Measurements from ENCODE around the gene PAGE2B. TPM values are rescaled to one million over a fixed set of nuclear protein-coding genes. Genes with fewer than 3 reads are reported as not detected.

Gene PAGE2B
- total RNA-seq, 1 experiment from 2014 or later: not detected

DNA sequence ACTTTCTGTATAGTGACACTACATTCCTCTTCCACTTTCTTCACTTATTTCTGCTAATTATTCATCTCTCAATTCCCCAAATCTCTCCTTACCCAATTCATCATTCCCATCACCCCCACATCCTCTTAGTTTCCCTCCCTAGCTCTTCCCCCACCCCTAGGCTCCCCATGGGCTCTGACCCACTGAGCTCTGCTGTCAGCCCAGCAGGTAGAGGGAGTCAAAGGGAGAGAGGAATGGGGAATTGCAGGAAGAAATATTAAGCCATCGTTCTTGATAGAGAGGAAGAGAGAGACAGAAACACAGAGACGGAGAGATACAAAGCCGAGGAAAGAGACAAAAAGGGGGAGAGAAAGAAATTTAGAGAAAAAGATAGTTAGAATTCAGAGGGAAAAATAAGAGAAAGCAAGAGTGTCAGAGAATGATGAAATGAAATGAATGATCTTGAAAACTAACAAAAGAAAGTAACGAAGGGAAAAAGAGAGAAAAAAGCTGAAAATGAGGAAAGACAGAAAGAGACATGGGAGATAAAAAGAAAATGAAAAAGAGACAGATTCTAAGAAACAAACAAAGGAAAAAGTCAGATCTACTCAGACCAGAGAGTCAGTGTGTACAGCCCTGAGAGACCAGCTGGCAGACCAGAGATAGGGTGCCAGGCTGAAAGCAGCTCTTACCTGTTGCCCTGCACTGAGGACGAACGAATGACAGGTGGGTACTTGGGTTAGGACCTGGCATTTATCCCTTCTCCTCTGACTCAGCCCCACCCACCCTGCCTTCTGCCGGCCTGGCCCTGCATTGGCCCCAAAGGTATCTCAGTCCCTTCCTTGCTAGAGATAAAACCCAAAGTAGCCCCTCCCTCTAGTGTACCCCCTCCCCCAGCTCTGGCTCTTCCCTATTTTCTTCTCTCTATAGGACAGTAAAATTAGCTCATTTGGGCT, 44.3 kb upstream of the PAGE2B start, which contains the start of gene ALAS2:
Gene ALAS2 (minus strand): TSS at position 707 of the 935 bp plus-strand sequence. CDS start 4,977 bp downstream, outside the sequence.
- no peak within 1 kb of the TSS for H3K27ac Mint-ChIP-seq (ENCODE audit: unreplicated experiment)
- TF ChIP-seq, protein P1, sequence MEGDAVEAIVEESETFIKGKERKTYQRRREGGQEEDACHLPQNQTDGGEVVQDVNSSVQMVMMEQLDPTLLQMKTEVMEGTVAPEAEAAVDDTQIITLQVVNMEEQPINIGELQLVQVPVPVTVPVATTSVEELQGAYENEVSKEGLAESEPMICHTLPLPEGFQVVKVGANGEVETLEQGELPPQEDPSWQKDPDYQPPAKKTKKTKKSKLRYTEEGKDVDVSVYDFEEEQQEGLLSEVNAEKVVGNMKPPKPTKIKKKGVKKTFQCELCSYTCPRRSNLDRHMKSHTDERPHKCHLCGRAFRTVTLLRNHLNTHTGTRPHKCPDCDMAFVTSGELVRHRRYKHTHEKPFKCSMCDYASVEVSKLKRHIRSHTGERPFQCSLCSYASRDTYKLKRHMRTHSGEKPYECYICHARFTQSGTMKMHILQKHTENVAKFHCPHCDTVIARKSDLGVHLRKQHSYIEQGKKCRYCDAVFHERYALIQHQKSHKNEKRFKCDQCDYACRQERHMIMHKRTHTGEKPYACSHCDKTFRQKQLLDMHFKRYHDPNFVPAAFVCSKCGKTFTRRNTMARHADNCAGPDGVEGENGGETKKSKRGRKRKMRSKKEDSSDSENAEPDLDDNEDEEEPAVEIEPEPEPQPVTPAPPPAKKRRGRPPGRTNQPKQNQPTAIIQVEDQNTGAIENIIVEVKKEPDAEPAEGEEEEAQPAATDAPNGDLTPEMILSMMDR (IDR thresholded peaks at IDR 0.05; ENCODE audit: insufficient read depth in 1 of 2, low read depth in 1 of 2, low read length in 1 of 2, severe bottlenecking in 1 of 2, unreplicated experiment in 1 of 2): no peak
- H3K36me3 ChIP-seq (ENCODE audit: control insufficient read depth, insufficient read depth, low read length): no peaks in the 10 kb centered on the region

DNA sequence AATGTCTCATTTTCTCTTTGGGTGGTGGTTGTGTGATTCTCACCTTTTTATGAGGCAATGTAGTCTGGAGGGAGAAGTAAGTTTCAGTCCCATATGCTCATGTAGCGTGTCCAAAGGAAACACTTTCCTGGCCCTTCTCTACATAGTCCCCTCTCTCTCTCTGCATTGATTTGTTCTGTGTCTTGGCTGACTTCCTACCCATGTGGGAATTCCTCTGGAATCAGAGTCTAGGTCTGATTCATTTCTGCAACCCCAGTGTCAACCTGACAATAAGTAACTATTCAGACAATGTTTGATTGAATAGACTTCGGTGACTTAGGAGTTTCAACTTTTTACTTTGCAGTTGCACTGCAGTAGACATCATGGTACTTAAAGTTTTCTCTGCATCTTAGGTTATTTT, 41.4 kb upstream of the PAGE2B start:
- Mint-ChIP-seq H3K27ac (ENCODE audit: unreplicated experiment) (no peak overlapping the region), H3K4me3 (ENCODE audit: unreplicated experiment) (no peak overlapping the region), H3K4me1 (ENCODE audit: low read depth, unreplicated experiment) (no peaks in the 10 kb centered on the region), H3K9me3 (ENCODE audit: unreplicated experiment) (no peaks in the 10 kb centered on the region), H3K27me3 (ENCODE audit: insufficient read depth, unreplicated experiment) (no peaks in the 10 kb centered on the region), H3K36me3 (ENCODE audit: insufficient read depth, unreplicated experiment) (no peaks in the 10 kb centered on the region)
- CTCF ChIA-PET: no interaction called here
- TF ChIP-seq, protein P1 (IDR thresholded peaks at IDR 0.05; ENCODE audit: insufficient read depth in 1 of 2, low read depth in 1 of 2, low read length in 1 of 2, severe bottlenecking in 1 of 2, unreplicated experiment in 1 of 2): no peak
- no peaks in the 10 kb centered on the region for H3K9me3 ChIP-seq
- POLR2A ChIA-PET: no interaction called here
- intact Hi-C loops (cut with micrococcal nuclease; ENCODE audit: unreplicated experiment): no loop called here
- H3K4me1 ChIP-seq: no peaks in the 10 kb centered on the region
- no TSS peak for BruUV-seq (replicated peaks)
- H3K27me3 ChIP-seq (replicated peaks; ENCODE audit: control insufficient read depth, insufficient read depth, low read length): no peaks in the 10 kb centered on the region
- H3K36me3 ChIP-seq (ENCODE audit: control insufficient read depth, insufficient read depth, low read length): no peaks in the 10 kb centered on the region
- no peak overlapping the region for H3K4me3 ChIP-seq (ENCODE audit: low read depth, low read length)
- no peak for DNase-seq

More for the DNA sequence above, 44.3 kb upstream of the PAGE2B start, which contains the start of gene ALAS2:
- no peak for DNase-seq
- no TSS peak for BruUV-seq (replicated peaks)
- POLR2A ChIA-PET: no interaction called here
- Histone ChIP-seq H3K9me3 (no peaks in the 10 kb centered on the region), H3K27me3 (replicated peaks; ENCODE audit: control insufficient read depth, insufficient read depth, low read length) (no peaks in the 10 kb centered on the region), H3K4me3 (ENCODE audit: low read depth, low read length) (no peak within 1 kb of the TSS), H3K4me1 (no peaks in the 10 kb centered on the region)
- H3K9me3 Mint-ChIP-seq (ENCODE audit: unreplicated experiment): no peaks in the 10 kb centered on the region
- H3K4me1 Mint-ChIP-seq (ENCODE audit: low read depth, unreplicated experiment): no peaks in the 10 kb centered on the region
- peaks cover 6% of the 10 kb centered on the region for H3K27me3 Mint-ChIP-seq (ENCODE audit: insufficient read depth, unreplicated experiment)
- intact Hi-C loops (cut with micrococcal nuclease; ENCODE audit: unreplicated experiment): no loop called here
- H3K36me3 Mint-ChIP-seq (ENCODE audit: insufficient read depth, unreplicated experiment): no peaks in the 10 kb centered on the region
- no peak within 1 kb of the TSS for H3K4me3 Mint-ChIP-seq (ENCODE audit: unreplicated experiment)
- CTCF ChIA-PET: no interaction called here

GRCh38 chrX:55039471-55039870, 35.4 kb upstream of the PAGE2B start:
- no peaks in the 10 kb centered on the region for H3K36me3 ChIP-seq (ENCODE audit: control insufficient read depth, insufficient read depth, low read length)
- ChIA-PET CTCF (no interaction called here), POLR2A (no interaction called here)
- no peak overlapping the region for H3K27ac Mint-ChIP-seq (ENCODE audit: unreplicated experiment)
- BruUV-seq (replicated peaks): no TSS peak
- TF ChIP-seq, protein P1 (IDR thresholded peaks at IDR 0.05; ENCODE audit: insufficient read depth in 1 of 2, low read depth in 1 of 2, low read length in 1 of 2, severe bottlenecking in 1 of 2, unreplicated experiment in 1 of 2): no peak
- no peak overlapping the region for H3K4me3 Mint-ChIP-seq (ENCODE audit: unreplicated experiment)
- intact Hi-C loops (cut with micrococcal nuclease; ENCODE audit: unreplicated experiment): no loop called here
- no peak overlapping the region for H3K4me3 ChIP-seq (ENCODE audit: low read depth, low read length)
- no peaks in the 10 kb centered on the region for H3K36me3 Mint-ChIP-seq (ENCODE audit: insufficient read depth, unreplicated experiment)
- no peaks in the 10 kb centered on the region for H3K4me1 ChIP-seq
- H3K27me3 Mint-ChIP-seq (ENCODE audit: insufficient read depth, unreplicated experiment): no peaks in the 10 kb centered on the region
- H3K27me3 ChIP-seq (replicated peaks; ENCODE audit: control insufficient read depth, insufficient read depth, low read length): no peaks in the 10 kb centered on the region
- H3K9me3 ChIP-seq: no peaks in the 10 kb centered on the region
- H3K9me3 Mint-ChIP-seq (ENCODE audit: unreplicated experiment): no peaks in the 10 kb centered on the region
- no peak for DNase-seq
- H3K4me1 Mint-ChIP-seq (ENCODE audit: low read depth, unreplicated experiment): no peaks in the 10 kb centered on the region
